Measurements from ENCODE around the gene TNFAIP6. TPM values are rescaled to one million over a fixed set of nuclear protein-coding genes. Genes with fewer than 3 reads are reported as not detected.
A peak's percentile ranks its signal among the peaks of the same experiment; 100 is the strongest.

TNFAIP6 gene
- total RNA-seq, 1 experiment from 2014 or later, result 2.4 TPM

- DNase-seq (ENCODE audit: low read depth), result no peak
Measured at GRCh38 chr2:151359768-151360461, 2.5 kb downstream of the TNFAIP6 start.

GRCh38 chr2:151361674-151362370 lies 4.4 kb downstream of the TNFAIP6 start:
- DNase-seq (ENCODE audit: low read depth), result no peak

GRCh38 chr2:151363709-151364108 lies 6.3 kb downstream of the TNFAIP6 start:
- DNase-seq (ENCODE audit: low read depth), result no peak

GRCh38 chr2:151367571-151367970 lies 10.2 kb downstream of the TNFAIP6 start:
- peak; percentile 48 for DNase-seq (ENCODE audit: low read depth)

GRCh38 chr2:151374436-151374835 lies 17.0 kb downstream of the TNFAIP6 start:
- DNase-seq (ENCODE audit: low read depth), result peak; percentile 57

- DNase-seq (ENCODE audit: low read depth), result no peak
Measured at GRCh38 chr2:151379169-151379568, 21.8 kb downstream of the TNFAIP6 start.

- DNase-seq (ENCODE audit: low read depth), result no peak
Measured at GRCh38 chr2:151380580-151381235, 23.3 kb downstream of the TNFAIP6 start.

- DNase-seq (ENCODE audit: low read depth), result peak; percentile 12
Measured at GRCh38 chr2:151381266-151381665, 23.9 kb downstream of the TNFAIP6 start.

- no peak for DNase-seq (ENCODE audit: low read depth)
Measured at GRCh38 chr2:151388011-151388410, 30.6 kb downstream of the TNFAIP6 start.

GRCh38 chr2:151391436-151391835 lies 34.0 kb downstream of the TNFAIP6 start:
- DNase-seq (ENCODE audit: low read depth), result no peak

- no peak for DNase-seq (ENCODE audit: low read depth)
Measured at GRCh38 chr2:151394509-151394908, 37.1 kb downstream of the TNFAIP6 start.

GRCh38 chr2:151395509-151396374 lies 38.4 kb downstream of the TNFAIP6 start:
- DNase-seq (ENCODE audit: low read depth), result no peak

GRCh38 chr2:151399981-151400380 lies 42.6 kb downstream of the TNFAIP6 start:
- DNase-seq (ENCODE audit: low read depth), result no peak

GRCh38 chr2:151401149-151401548 lies 43.8 kb downstream of the TNFAIP6 start:
- DNase-seq (ENCODE audit: low read depth), result no peak

- DNase-seq (ENCODE audit: low read depth), result no peak
Measured at GRCh38 chr2:151403914-151404313, 46.5 kb downstream of the TNFAIP6 start.

- no peak for DNase-seq (ENCODE audit: low read depth)
Measured at GRCh38 chr2:151405376-151405775, 48.0 kb downstream of the TNFAIP6 start.

GRCh38 chr2:151407281-151407680 lies 49.9 kb downstream of the TNFAIP6 start:
- DNase-seq (ENCODE audit: low read depth), result no peak

- no peak for DNase-seq (ENCODE audit: low read depth)
Measured at GRCh38 chr2:151408788-151409600, 51.6 kb downstream of the TNFAIP6 start.

- peak; percentile 98 for DNase-seq (ENCODE audit: low read depth)
Measured at GRCh38 chr2:151409601-151410484, 52.5 kb downstream of the TNFAIP6 start, which contains the start of gene RIF1. TSS of gene RIF1 (plus strand) at chr2:151409902. CDS start at chr2:151410424, 522 bp downstream.

- DNase-seq (ENCODE audit: low read depth), result peak; percentile 36
Measured at GRCh38 chr2:151410485-151410834, 53.1 kb downstream of the TNFAIP6 start.

Data from Daoy (cell line).